GM20431 (cell line): ENCODE data around the gene OST4.

Source experiments
- in situ Hi-C: fragments of 300-500 bp; cut with MseI, MboI; formaldehyde crosslinking; loops from one replicate; pipeline ENCODE4 v1.15.0; 2020; ENCODE audit warnings: low sequenced_read_pairs; ENCODE audit not compliant: unreplicated experiment

OST4 gene

GRCh38 chr2:27059141-27059820 is 12.2 kb downstream of the OST4 start:
- in situ Hi-C loops, result no loop called here

DNA sequence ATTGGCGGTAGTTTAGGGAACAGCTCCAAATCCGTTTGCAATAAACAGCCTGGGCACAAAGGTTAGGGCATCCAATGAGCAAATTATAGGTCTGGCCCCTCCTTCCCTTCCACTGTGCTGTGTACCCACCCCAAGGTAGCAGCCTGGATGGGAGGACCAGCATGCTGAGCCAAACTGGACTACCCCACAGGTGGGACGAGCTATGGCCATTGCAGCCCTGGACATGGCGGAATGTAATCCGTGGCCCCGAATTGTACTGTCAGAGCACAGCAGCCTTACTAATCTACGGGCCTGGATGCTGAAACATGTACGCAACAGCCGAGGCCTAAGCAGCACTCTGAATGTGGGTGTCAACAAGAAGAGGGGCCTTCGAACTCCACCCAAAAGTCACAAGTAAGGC is 13.2 kb downstream of the OST4 start:
- in situ Hi-C loops, result no loop called here

GRCh38 chr2:27057184-27057583 is 14.3 kb downstream of the OST4 start:
- in situ Hi-C loops, result no loop called here

GRCh38 chr2:27054721-27055120 is 16.7 kb downstream of the OST4 start:
- in situ Hi-C loops, result no loop called here

DNA sequence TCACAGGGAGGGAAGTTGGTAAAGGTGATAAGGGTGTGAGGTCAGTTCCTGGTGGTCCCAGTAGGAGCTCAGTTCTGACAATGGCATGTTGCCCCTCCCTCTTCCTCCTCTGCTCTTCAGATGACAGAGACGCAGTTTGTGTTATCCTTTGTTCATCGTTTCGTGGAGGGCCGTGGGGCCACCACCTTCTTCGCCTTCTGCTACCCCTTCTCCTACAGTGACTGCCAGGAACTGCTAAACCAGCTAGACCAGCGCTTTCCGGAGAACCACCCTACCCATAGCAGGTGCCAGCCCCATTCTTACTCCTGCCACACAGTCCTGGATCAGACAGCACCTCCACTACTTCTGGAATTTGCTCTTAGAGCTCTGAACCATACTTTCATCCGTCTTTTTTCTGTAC is 17.7 kb downstream of the OST4 start:
- in situ Hi-C loops, result no loop called here

GRCh38 chr2:27053321-27053720 is 18.1 kb downstream of the OST4 start:
- in situ Hi-C loops, result no loop called here

GRCh38 chr2:27051902-27052645 is 19.4 kb downstream of the OST4 start:
- in situ Hi-C loops, result no loop called here

DNA sequence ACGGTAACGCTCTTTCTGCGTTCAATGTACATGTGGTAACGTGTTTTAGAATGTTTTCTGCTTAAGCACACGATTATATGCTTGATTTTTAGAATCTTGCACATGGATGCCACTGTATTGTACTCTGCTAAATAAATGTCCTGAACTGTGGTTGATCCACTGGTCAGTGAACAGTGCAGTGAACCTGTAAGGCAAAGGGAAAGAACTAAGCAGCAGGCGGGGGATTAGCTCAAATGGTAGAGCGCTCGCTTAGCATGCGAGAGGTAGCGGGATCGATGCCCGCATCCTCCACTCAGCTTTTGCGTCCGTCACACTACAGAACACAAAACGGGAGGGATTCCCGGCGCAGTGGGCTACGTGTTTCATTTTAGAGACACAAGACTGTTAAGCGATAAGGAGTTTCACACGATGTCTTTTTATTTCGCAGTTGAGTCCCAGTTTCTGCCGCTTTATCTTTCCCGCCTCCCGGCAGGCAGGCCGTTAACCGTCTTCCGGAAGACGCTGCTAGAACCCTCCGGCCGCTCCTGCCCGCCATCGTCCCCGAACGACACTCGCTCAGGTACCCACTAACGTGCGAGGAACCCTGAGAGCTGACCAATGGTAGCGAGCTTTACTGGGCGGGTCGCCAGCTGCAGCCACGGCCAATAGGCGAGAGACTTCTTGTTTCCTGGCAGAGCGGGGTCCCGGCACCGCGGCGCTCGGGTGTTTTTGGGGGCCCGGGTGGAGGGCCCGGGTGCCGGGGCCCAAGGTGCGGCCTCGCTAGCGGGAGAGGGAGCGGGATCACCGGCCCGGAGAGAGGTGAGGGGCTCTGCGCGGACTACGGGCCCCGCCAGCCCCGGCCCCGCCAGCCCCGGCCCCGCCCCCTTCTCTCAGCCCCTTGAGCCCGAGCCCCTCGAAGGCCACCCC is 20.2 kb downstream of the OST4 start, which contains the start of gene AGBL5:
TSS of gene AGBL5 (plus strand) at position 673 of the 906 bp plus-strand sequence. CDS start 1,291 bp downstream, outside the sequence.
- in situ Hi-C loops, result no loop called here

DNA sequence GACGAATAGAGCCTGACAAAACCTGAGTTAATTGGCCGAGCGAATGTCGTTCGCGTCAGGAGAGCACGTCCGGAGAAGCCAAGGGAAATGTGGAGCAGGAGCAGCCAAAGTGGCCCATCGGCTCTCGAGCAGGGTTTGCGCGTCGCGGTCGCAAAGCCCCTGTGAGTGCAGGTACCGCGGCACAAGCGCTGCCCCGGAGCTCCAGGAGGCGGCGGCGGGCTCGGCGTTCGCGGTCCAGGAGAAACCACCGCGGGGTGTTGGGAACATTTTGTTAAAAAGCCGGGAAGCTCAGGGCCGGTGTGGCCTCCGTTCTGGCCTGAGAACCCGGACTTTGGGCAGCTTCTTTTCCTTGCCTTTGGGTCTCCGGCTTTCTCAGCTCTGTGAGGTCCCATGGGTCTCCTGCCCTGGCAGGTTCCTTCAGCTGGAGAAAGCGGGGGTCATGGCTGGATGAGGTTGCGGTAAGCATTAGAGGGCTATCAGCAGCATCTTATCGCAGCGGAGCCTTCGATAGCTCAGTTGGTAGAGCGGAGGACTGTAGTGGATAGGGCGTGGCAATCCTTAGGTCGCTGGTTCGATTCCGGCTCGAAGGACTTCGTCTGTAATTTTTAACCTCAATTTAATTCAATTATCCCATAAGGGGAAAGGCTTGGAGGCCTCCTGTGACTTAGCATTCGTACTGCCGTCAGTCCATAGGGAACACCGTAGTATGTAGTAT is 21.0 kb downstream of the OST4 start:
- in situ Hi-C loops, result no loop called here

DNA sequence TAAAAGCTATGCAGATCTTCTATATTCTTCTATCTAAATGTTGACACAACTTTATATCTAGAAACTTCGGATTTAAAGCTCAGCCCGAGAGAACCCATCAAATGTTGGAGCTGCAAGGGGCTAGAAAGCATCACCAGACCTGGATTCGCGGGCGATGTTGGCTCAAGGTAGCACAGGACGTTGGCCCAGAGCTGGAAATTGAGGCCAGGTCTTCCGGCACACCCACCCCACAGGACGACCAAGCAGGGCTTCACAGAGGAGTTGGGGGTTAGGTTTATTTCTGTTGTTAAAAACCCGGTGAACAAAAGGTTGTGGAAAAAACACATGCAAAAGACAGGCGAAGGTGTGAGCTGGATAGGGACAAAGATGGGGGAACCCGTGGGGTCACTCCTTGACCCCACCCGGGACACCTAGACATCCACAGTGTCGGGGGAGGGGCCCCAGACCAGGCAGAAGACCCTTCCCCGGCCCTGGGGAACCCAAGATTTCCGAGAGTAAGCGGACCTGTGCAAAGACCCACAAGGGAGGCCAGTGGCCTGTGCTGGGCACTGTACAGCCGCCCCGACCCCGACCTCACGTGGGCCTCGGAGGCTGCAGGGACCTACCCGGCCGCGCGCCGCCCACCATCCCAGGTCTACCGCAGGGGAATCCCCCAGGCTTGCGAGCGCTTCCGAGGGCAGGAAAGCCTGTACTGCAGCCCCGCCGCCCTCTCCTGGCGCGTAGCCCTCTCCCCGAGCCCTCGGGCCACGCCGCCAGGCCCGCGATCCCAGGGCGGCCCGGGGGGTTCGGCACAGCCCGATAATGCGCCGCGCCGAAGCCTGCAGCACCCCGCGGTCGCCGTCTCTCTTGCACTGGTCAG is 21.8 kb downstream of the OST4 start:
- in situ Hi-C loops, result no loop called here

GRCh38 chr2:27042985-27043634 is 28.3 kb downstream of the OST4 start:
- in situ Hi-C loops, result no loop called here

DNA sequence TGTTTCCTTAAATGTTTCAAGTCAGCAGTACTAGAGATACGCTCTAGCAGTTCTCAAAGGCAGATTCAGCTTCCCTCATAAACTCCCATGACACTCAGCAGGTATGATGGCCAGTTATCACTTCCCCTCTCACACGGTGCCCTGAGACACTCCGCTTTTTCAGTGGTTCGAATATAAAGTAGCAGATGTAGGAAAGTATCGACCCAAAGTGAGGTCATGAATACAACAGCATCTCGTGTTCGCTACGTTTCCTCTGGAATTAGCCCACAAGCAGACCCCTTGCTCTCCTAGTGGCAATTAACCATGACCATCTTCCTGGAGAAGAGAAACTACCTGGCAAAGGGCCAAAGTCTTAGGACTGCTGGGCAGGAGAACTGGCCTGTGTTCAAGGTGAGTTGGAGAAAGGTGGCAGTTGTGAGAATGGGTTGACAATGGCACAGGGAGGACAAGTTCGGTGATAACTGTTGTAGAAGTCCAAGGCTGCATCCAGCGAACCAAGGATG is 29.2 kb downstream of the OST4 start:
- in situ Hi-C loops, result no loop called here

GRCh38 chr2:27041752-27042151 is 29.7 kb downstream of the OST4 start:
- in situ Hi-C loops, result no loop called here

DNA sequence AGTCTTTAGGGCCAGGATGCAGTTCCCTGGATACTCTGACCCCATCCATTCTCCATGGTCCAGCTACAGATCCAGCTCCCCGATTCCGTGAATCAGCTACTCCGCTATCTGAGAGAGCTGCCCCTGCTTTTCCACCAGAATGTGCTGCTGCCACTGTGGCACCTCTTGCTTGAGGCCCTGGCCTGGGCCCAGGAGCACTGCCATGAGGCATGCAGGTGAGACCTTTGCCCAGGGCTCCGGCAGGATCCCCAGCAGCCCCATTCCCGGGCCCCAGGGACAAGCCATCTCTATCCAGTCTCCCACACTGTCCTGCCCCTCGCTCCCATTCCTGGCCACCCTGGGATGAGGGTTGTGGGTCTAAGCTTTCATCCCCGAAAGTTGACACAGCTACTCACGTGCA is 31.2 kb downstream of the OST4 start:
- in situ Hi-C loops, result no loop called here

DNA sequence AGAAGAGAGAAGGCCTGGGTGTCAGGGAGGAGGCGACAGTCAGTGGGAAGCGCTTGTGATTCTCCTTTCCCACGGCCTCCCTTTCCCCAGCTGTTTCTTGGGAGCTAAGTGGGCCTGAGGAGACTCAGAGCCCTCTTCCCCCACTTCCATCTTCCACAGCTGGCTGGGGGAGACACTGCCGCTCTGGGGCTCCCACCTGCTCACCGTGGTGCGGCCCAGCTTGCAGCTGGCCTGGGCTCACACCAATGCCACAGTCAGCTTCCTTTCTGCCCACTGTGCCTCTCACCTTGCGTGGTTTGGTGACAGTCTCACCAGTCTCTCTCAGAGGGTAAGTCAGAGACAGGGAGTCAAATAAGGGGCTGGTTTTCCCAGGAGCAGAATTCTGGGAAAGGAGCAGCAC is 31.6 kb downstream of the OST4 start:
- in situ Hi-C loops, result no loop called here

DNA sequence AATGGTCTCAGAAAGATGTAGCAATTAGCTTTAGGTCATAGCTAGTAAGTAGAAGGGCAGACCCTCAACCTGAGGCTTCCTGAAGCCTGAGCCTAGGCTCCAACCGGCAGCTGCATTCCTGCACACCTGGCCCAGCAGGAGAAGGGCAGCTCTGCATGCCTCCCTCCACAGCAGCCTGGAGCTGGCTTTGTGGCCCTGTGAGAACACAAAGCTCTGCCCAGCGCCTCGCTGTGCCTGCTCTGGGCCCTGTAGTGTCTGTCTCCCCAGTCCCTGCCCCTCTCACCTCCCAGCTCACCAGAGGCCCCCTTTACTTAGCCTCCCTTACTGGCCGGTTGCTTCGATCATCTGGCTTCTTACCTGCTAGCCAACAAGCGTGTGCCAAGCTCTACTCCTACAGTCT is 32.0 kb downstream of the OST4 start:
- in situ Hi-C loops, result no loop called here

GRCh38 chr2:27038631-27039339 is 32.7 kb downstream of the OST4 start:
- in situ Hi-C loops, result no loop called here

- in situ Hi-C loops, result no loop called here
Observed at GRCh38 chr2:27038012-27038411, 33.4 kb downstream of the OST4 start.
